GM21528 (cell line): ENCODE data around the gene NTF4.
"Not testable (repeated sequence)": the region's sequence is repeated elsewhere in the genome, so short reads cannot be mapped to it uniquely, and the experiment has no call there.

ENCODE experiments used
- ATAC-seq: cut with Tn5 transposase; IDR thresholded peaks from one replicate; pipeline ENCODE4 v1.9.1; 2021; ENCODE audit warnings: mild to moderate bottlenecking, moderate library complexity; ENCODE audit not compliant: unreplicated experiment, low FRiP score

The NTF4 gene

GRCh38 chr19:49024233-49024632 lies 40.4 kb downstream of the NTF4 start, which contains the start of gene CGB3:
Gene CGB3, minus strand, starts transcription at chr19:49024333. Its CDS starts 362 bp downstream, at chr19:49023971.
- ATAC-seq = not testable (repeated sequence)

GRCh38 chr19:49022116-49022515 lies 42.5 kb downstream of the NTF4 start:
- no peak for ATAC-seq

- no peak for ATAC-seq
These were observed 43.4 kb downstream of the NTF4 start for GRCh38 chr19:49020931-49021895.

GRCh38 chr19:49020342-49020741 lies 44.3 kb downstream of the NTF4 start:
- no peak for ATAC-seq

- no peak for ATAC-seq
These were observed 45.2 kb downstream of the NTF4 start for GRCh38 chr19:49019242-49019932.

GRCh38 chr19:49018388-49019241 lies 46.0 kb downstream of the NTF4 start:
- ATAC-seq = not testable (repeated sequence)

- no peak for ATAC-seq
These were observed 46.8 kb downstream of the NTF4 start for GRCh38 chr19:49017666-49018351.

GRCh38 chr19:49017041-49017665 lies 47.5 kb downstream of the NTF4 start, which contains the start of gene LHB:
Gene LHB, minus strand, starts transcription at chr19:49017091. Its CDS starts 10 bp downstream, at chr19:49017081.
- ATAC-seq = no peak

- no peak for ATAC-seq
These were observed 48.4 kb downstream of the NTF4 start for GRCh38 chr19:49016067-49016839.

- ATAC-seq = no peak
These were observed 49.8 kb downstream of the NTF4 start for GRCh38 chr19:49014870-49015255.

GRCh38 chr19:49014123-49014869 lies 50.3 kb downstream of the NTF4 start:
- ATAC-seq = no peak

GRCh38 chr19:49011194-49011593 lies 53.4 kb downstream of the NTF4 start:
- no peak for ATAC-seq
